HCT116 (cell line): Measurements from ENCODE around the gene CDK5RAP2. TPM values are rescaled to one million over a fixed set of nuclear protein-coding genes. Genes with fewer than 3 reads are reported as not detected.

ENCODE experiments used
- ATAC-seq: fragments of 200-7000 bp; cut with Tn5 transposase; 2 replicates; pipeline ENCODE4 v1.9.1; 2020; ENCODE audit warnings: mild to moderate bottlenecking, moderate library complexity
- BruUV-seq: library from RNA; stranded (reverse); fragments of 400-500 nt; replicated peaks from 2 replicates; lab custom pipeline; 2021; lab: Mats Ljungman, UMichigan
- CTCF ChIA-PET: fragments of 300-600 bp; sonication (Branson Sonifier 250); formaldehyde crosslinking; loops from one replicate; lab custom pipeline; 2021; ENCODE audit warnings: antibody characterized with exemption; lab: Charles Lee
- POLR2A ChIA-PET: fragments of 300-600, 350-600 bp; sonication (Branson Sonifier 250); formaldehyde crosslinking; loops from one replicate; lab custom pipeline; 2021; ENCODE audit warnings: antibody characterized with exemption; lab: Charles Lee
- RAD21 ChIA-PET, 2 experiments: fragments of 300-600 bp; sonication (Branson Sonifier 250); formaldehyde crosslinking; loops; one replicate each; lab custom pipeline; 2023; ENCODE audit warnings: low total read pairs in 2 of 2; ENCODE audit not compliant: uncharacterized antibody in 2 of 2, unreplicated experiment in 2 of 2, low non-redundant PET in 1 of 2; lab: Charles Lee
- DNase-seq: peaks from one replicate; pipeline ENCODE4 v3.0.0-alpha.2; 2010; ENCODE audit warnings: low read depth, low spot score
- H2AFZ ChIP-seq: fragments of 200-600 bp; shearing (Covaris generic), sonication (generic); 2 replicates; pipeline ENCODE4 v1.6.1; 2017; ENCODE audit warnings: low read depth, mixed run types, mixed read lengths, antibody characterized with exemption, low read length; ENCODE audit not compliant: poor library complexity, severe bottlenecking
- H3K27ac ChIP-seq: 2 replicates; pipeline ENCODE4 v1.5.1; 2012; ENCODE audit warnings: low read depth, low read length
- H3K27me3 ChIP-seq: fragments of 200-600 bp; sonication (generic); 2 replicates; pipeline ENCODE4 v1.6.1; 2016; ENCODE audit warnings: mixed run types, low read length, mixed read lengths; ENCODE audit not compliant: insufficient read depth
- H3K36me3 ChIP-seq, 2 experiments: fragments of 200-500 bp in 1 of 2; fragments of 200-600 bp in 1 of 2; sonication (Bioruptor generic) in 1 of 2; sonication (generic) in 1 of 2; 2 replicates each; pipeline versions ENCODE4 v1.5.1 to v1.6.1; 2014 to 2016; ENCODE audit warnings: low read length in 2 of 2, inconsistent platforms in 1 of 2, mixed read lengths in 1 of 2, mixed run types in 1 of 2; ENCODE audit not compliant: insufficient read depth in 2 of 2, control insufficient read depth in 1 of 2
- H3K4me1 ChIP-seq, 2 experiments: fragments of 200-600 bp in 1 of 2; sonication (generic) in 1 of 2; 2 replicates each; pipeline versions ENCODE4 v1.5.1 to v1.6.1; 2012 to 2017; ENCODE audit warnings: low read length in 2 of 2, inconsistent platforms in 1 of 2, mild to moderate bottlenecking in 1 of 2, mixed read lengths in 1 of 2, mixed run types in 1 of 2, moderate library complexity in 1 of 2; ENCODE audit not compliant: insufficient read depth in 2 of 2, control insufficient read depth in 1 of 2
- H3K4me2 ChIP-seq: fragments of 200-600 bp; sonication (generic); 2 replicates; pipeline ENCODE4 v1.6.1; 2017; ENCODE audit warnings: mixed run types, low read length, mixed read lengths
- H3K4me3 ChIP-seq, 2 experiments: fragments of 200-600 bp in 1 of 2; sonication (generic) in 1 of 2; replicated peaks in 1 of 2; 2 replicates each; pipeline ENCODE4 v1.5.1; 2011 to 2016; ENCODE audit warnings: low read length in 2 of 2, control low read depth in 1 of 2, low read depth in 1 of 2, mild to moderate bottlenecking in 1 of 2, mixed read lengths in 1 of 2, mixed run types in 1 of 2
- H3K79me2 ChIP-seq: fragments of 200-600 bp; sonication (generic); 2 replicates; pipeline ENCODE4 v1.6.1; 2017; ENCODE audit warnings: mild to moderate bottlenecking, mixed run types, low read length, moderate library complexity, mixed read lengths; ENCODE audit not compliant: insufficient read depth
- H3K9ac ChIP-seq: fragments of 200-600 bp; sonication (generic); 2 replicates; pipeline ENCODE4 v1.6.1; 2016; ENCODE audit warnings: low read length, mixed read lengths
- H3K9me2 ChIP-seq: fragments of 200-600 bp; sonication (generic), shearing (Covaris generic); 2 replicates; pipeline ENCODE4 v1.6.1; 2017; ENCODE audit warnings: mixed run types, mild to moderate bottlenecking, moderate library complexity; ENCODE audit not compliant: insufficient read depth
- H3K9me3 ChIP-seq, 2 experiments: fragments of 200-500 bp in 1 of 2; fragments of 200-600 bp in 1 of 2; sonication (Bioruptor generic) in 1 of 2; sonication (generic) in 1 of 2; 2 replicates each; pipeline ENCODE4 v1.6.1; 2014 to 2017; ENCODE audit warnings: low read length in 2 of 2, mixed read lengths in 2 of 2, inconsistent platforms in 1 of 2, low read depth in 1 of 2, mild to moderate bottlenecking in 1 of 2, mixed run types in 1 of 2, moderate library complexity in 1 of 2; ENCODE audit not compliant: control insufficient read depth in 1 of 2, insufficient read depth in 1 of 2
- H4K20me1 ChIP-seq: fragments of 200-600 bp; sonication (generic), shearing (Covaris generic); 2 replicates; pipeline ENCODE4 v1.6.1; 2017; ENCODE audit warnings: mixed run types, mild to moderate bottlenecking, moderate library complexity; ENCODE audit not compliant: insufficient read depth
- CBX3 ChIP-seq: IDR thresholded peaks from 2 replicates; pipeline ENCODE4 v1.6.1; 2012; ENCODE audit warnings: low read depth
- CEBPB ChIP-seq: IDR thresholded peaks from 2 replicates; pipeline ENCODE4 v1.6.1; 2012; ENCODE audit warnings: low read depth
- EGR1 ChIP-seq: IDR thresholded peaks from 2 replicates; pipeline ENCODE4 v1.6.1; 2012; ENCODE audit warnings: low read depth
- ELF1 ChIP-seq: IDR thresholded peaks from 2 replicates; pipeline ENCODE4 v1.6.1; 2012; ENCODE audit warnings: low read depth, borderline replicate concordance
- EZH2 ChIP-seq: fragments of 200-600 bp; sonication (generic); IDR thresholded peaks from 2 replicates; pipeline ENCODE4 v1.6.1; 2017; ENCODE audit warnings: antibody characterized with exemption, mixed run types
- EZH2phosphoT487 ChIP-seq: fragments of 200-600 bp; IDR thresholded peaks from 2 replicates; pipeline ENCODE4 v1.6.1; 2018; ENCODE audit warnings: antibody characterized with exemption, borderline replicate concordance
- FOSL1 ChIP-seq: IDR thresholded peaks from 2 replicates; pipeline ENCODE4 v1.6.1; 2012; ENCODE audit warnings: low read depth
- MAX ChIP-seq: IDR thresholded peaks from 2 replicates; pipeline ENCODE4 v1.6.1; 2012
- POLR2A ChIP-seq: IDR thresholded peaks from 2 replicates; pipeline ENCODE4 v1.7.0; 2011; ENCODE audit warnings: borderline replicate concordance; ENCODE audit not compliant: insufficient read depth, insufficient read length; ENCODE audit errors: extremely low read depth
- POLR2AphosphoS5 ChIP-seq: IDR thresholded peaks from 2 replicates; pipeline ENCODE4 v1.6.1; 2011; ENCODE audit warnings: mild to moderate bottlenecking, low read depth, low read length, moderate library complexity
- RAD21 ChIP-seq: IDR thresholded peaks from 2 replicates; pipeline ENCODE4 v1.6.1; 2012; ENCODE audit warnings: low read depth, mild to moderate bottlenecking
- REST ChIP-seq: IDR thresholded peaks from 2 replicates; pipeline ENCODE4 v1.6.1; 2012; ENCODE audit warnings: low read depth
- SIN3A ChIP-seq: IDR thresholded peaks from 2 replicates; pipeline ENCODE4 v1.6.1; 2012; ENCODE audit warnings: low read depth
- SP1 ChIP-seq: IDR thresholded peaks from 2 replicates; pipeline ENCODE4 v1.6.1; 2012; ENCODE audit warnings: low read depth
- SRF ChIP-seq: IDR thresholded peaks from 2 replicates; pipeline ENCODE4 v1.6.1; 2012; ENCODE audit warnings: low read depth
- ZFX ChIP-seq: fragments of 450-650 bp; IDR thresholded peaks from 2 replicates; pipeline ENCODE4 v1.6.1; 2017
- intact Hi-C: fragments of 100-400 bp; cut with micrococcal nuclease; formaldehyde crosslinking; loops from 2 replicates; pipeline ENCODE4 v1.10.0; 2022
- total RNA-seq: library from RNA; stranded (reverse); gene quantifications from one replicate; pipeline ENCODE4 v1.2.1, GENCODE V29; 2021; ENCODE audit not compliant: unreplicated experiment
- TF ChIP-seq, protein P1 (sequence below): IDR thresholded peaks from 2 replicates; pipeline ENCODE4 v1.6.1; 2012

The CDK5RAP2 gene
- total RNA-seq, 1 experiment from 2014 or later, result 56.2 TPM

DNA sequence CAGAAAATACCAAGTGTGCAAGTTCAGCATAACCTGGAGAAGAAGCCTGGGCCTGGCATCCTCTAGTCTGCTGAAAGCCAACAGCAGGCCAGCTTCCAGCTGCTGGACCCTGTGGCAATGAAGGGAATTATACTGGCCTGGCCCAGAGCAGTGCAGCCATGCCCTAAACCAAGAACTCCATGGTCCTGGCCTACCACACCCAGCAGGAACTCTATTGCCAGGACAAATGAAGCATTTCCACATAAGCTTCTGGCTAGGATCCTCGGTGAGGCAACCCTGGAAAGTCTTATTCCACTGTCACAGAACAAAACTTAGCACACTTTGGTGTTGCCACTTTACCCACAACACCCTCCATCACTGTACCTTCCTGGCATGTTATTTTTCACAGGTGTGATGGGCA is 35.5 kb downstream of the CDK5RAP2 start:
- DNase-seq (no peak), ATAC-seq (no peak)
- no peak overlapping the region for H3K9ac ChIP-seq
- CTCF ChIA-PET, result no interaction called here
- H3K4me1 ChIP-seq, result no peaks in the 10 kb centered on the region
- peaks cover 8% of the 10 kb centered on the region; the same call in 1 of the 2 replicates for H3K79me2 ChIP-seq
- no peaks in the 10 kb centered on the region for H3K27me3 ChIP-seq
- no peak overlapping the region for H3K4me2 ChIP-seq
- H3K9me3 ChIP-seq, result no peaks in the 10 kb centered on the region
- no peaks in the 10 kb centered on the region for H3K9me2 ChIP-seq
- BruUV-seq, result no TSS peak
- TF ChIP-seq REST (no peak), CBX3 (no peak), EZH2phosphoT487 (no peak), RAD21 (no peak), EGR1 (no peak), ZFX (no peak), CEBPB (no peak), POLR2AphosphoS5 (no peak), SRF (no peak), SP1 (no peak), SIN3A (no peak), FOSL1 (no peak), ELF1 (no peak), MAX (no peak), EZH2 (no peak), POLR2A (no peak)
- TF ChIP-seq, protein P1, sequence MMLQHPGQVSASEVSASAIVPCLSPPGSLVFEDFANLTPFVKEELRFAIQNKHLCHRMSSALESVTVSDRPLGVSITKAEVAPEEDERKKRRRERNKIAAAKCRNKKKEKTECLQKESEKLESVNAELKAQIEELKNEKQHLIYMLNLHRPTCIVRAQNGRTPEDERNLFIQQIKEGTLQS, result no peak
- TF ChIP-seq, all 23 proteins: peak for 0
- H4K20me1 ChIP-seq, result no peaks in the 10 kb centered on the region
- intact Hi-C loops, result no loop called here
- H2AFZ ChIP-seq, result no peak overlapping the region
- POLR2A ChIA-PET, result no interaction called here
- no peak overlapping the region for H3K27ac ChIP-seq
- no peak overlapping the region for H3K4me3 ChIP-seq
- peaks cover 19 to 27% of the 10 kb centered on the region in 2 experiments; a peak in 3 of 4 replicates for H3K36me3 ChIP-seq
- RAD21 ChIA-PET, result no interaction called here
